ENCODE data around the gene CCL7. TPM values are rescaled to one million over a fixed set of nuclear protein-coding genes. Genes with fewer than 3 reads are reported as not detected.
A peak's percentile ranks its signal among the peaks of the same experiment; 100 is the strongest.

Gene CCL7
- total and polyA plus RNA-seq, 9 of the 15 experiments (the other 6 are each of a cell fraction or from before 2014, with no cell fraction given) = not detected

GRCh38 chr17:34252095-34252443, 18.0 kb upstream of the CCL7 start:
- no TSS peak for BruUV-seq (replicated peaks)
- no peaks in the 10 kb centered on the region for H3K9me3 ChIP-seq (replicated peaks; ENCODE audit: control insufficient read depth, insufficient read depth, low read depth, low read length)
- POLR2A ChIA-PET = interaction anchor here (1.0 to 1.2 kb wide), 2 partner anchors 39 to 50 kb away, joined by 3 to 4 read pairs; no protein-coding TSS in a partner anchor
- H3K36me3 ChIP-seq (ENCODE audit: control insufficient read depth, insufficient read depth, low read length) = no peaks in the 10 kb centered on the region
- peaks cover 2% of the 10 kb centered on the region; the same call in 1 of the 2 replicates for H4K20me1 ChIP-seq (replicated peaks; ENCODE audit: control insufficient read depth, insufficient read depth, low read length)
- peaks cover 7 to 16% of the 10 kb centered on the region in 2 experiments; a peak in 4 of 5 replicates for H3K4me1 ChIP-seq (replicated peaks in 1 of 2; ENCODE audit: control insufficient read depth in 2 of 2, insufficient read depth in 2 of 2, low read length in 2 of 2)
- peak in 2 of 4 experiments; percentile 30 to 46 for DNase-seq (ENCODE audit: extremely low read depth in 1 of 4, low spot score in 3 of 4)
- no peak overlapping the region for H3K4me2 ChIP-seq (ENCODE audit: insufficient read depth, low read length)
- no peak overlapping the region for H3K4me3 ChIP-seq
- intact Hi-C loops (cut with micrococcal nuclease) = no loop called here
- no peak overlapping the region for H3K27ac ChIP-seq (ENCODE audit: extremely low read depth, low read depth, low read length)
- H3K27me3 ChIP-seq (ENCODE audit: control insufficient read depth in 2 of 2, insufficient read depth in 2 of 2, low read length in 2 of 2) = peaks cover 0 to 3% of the 10 kb centered on the region in 2 experiments; a peak in 3 of 5 replicates
- no peaks in the 10 kb centered on the region for H3K9me1 ChIP-seq (ENCODE audit: control insufficient read depth, insufficient read depth, low read length)
- peak; percentile 62 for FAIRE-seq
- ATAC-seq = peak; percentile 77
- H3K79me2 ChIP-seq (ENCODE audit: control insufficient read depth, insufficient read depth, low read length) = no peaks in the 10 kb centered on the region
- CTCF ChIA-PET (ENCODE audit: low intra/inter-chr PET ratio) = no interaction called here
- in situ Hi-C loops (cut with MboI) = no loop called here
- no peak overlapping the region for H3K9ac ChIP-seq (ENCODE audit: insufficient read depth in 1 of 2, low read depth in 2 of 2, low read length in 2 of 2)
- no peak overlapping the region for H2AFZ ChIP-seq (ENCODE audit: low read depth, low read length)
- 2% methylated on average over 5 of the region's 5 CpGs for WGBS (ENCODE audit: insufficient coverage, low coverage, missing lambda C conversion rate)
- TF ChIP-seq PRPF4 (IDR thresholded peaks at IDR 0.05; ENCODE audit: insufficient read depth, low read depth, low read length, poor library complexity, severe bottlenecking) = no peak
- TF ChIP-seq, protein P1, sequence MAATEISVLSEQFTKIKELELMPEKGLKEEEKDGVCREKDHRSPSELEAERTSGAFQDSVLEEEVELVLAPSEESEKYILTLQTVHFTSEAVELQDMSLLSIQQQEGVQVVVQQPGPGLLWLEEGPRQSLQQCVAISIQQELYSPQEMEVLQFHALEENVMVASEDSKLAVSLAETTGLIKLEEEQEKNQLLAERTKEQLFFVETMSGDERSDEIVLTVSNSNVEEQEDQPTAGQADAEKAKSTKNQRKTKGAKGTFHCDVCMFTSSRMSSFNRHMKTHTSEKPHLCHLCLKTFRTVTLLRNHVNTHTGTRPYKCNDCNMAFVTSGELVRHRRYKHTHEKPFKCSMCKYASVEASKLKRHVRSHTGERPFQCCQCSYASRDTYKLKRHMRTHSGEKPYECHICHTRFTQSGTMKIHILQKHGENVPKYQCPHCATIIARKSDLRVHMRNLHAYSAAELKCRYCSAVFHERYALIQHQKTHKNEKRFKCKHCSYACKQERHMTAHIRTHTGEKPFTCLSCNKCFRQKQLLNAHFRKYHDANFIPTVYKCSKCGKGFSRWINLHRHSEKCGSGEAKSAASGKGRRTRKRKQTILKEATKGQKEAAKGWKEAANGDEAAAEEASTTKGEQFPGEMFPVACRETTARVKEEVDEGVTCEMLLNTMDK (IDR thresholded peaks at IDR 0.05; ENCODE audit: borderline replicate concordance, insufficient read depth, low read depth, low read length, poor library complexity, severe bottlenecking) = no peak
- TF ChIP-seq SMAD4 (CRISPR knock-in tag; conservative IDR thresholded peaks at IDR 0.05) = no peak
- TF ChIP-seq ZBTB17 (CRISPR knock-in tag; IDR thresholded peaks at IDR 0.05) = no peak
- no peak for TF ChIP-seq ZNF668 (CRISPR knock-in tag; IDR thresholded peaks at IDR 0.05)
- TF ChIP-seq ZNF76 (CRISPR knock-in tag; IDR thresholded peaks at IDR 0.05; ENCODE audit: borderline replicate concordance) = no peak
- TF ChIP-seq, protein P2, sequence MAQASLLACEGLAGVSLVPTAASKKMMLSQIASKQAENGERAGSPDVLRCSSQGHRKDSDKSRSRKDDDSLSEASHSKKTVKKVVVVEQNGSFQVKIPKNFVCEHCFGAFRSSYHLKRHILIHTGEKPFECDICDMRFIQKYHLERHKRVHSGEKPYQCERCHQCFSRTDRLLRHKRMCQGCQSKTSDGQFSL (CRISPR knock-in tag; IDR thresholded peaks at IDR 0.05) = no peak
- TF ChIP-seq, protein P2 (tag; IDR thresholded peaks at IDR 0.05) = no peak
- no peak for TF ChIP-seq NR2C2 (CRISPR knock-in tag; IDR thresholded peaks at IDR 0.05)
- peak; percentile 62; the same call in 1 of the 2 replicates for TF ChIP-seq NR2C2 (tag; IDR thresholded peaks at IDR 0.05)
- no peak; the same call in 1 of the 2 replicates for TF ChIP-seq RNF2 (IDR thresholded peaks at IDR 0.05)
- peak; percentile 58; the same call in 1 of the 2 replicates for TF ChIP-seq SMARCE1 (IDR thresholded peaks at IDR 0.05)
- no peak for TF ChIP-seq NCOR1 (IDR thresholded peaks at IDR 0.05)
- TF ChIP-seq ZFPM2 (CRISPR knock-in tag; IDR thresholded peaks at IDR 0.05) = no peak
- 0 out of 4 replicates have a peak, but pooled peaks of 1 of the 2 experiments have one; percentile 4 for TF ChIP-seq RAD21 (CRISPR knock-in tag; conservative IDR thresholded peaks at IDR 0.05 in 1 of 2, IDR thresholded peaks at IDR 0.05 in 1 of 2)
- no peak for TF ChIP-seq ZEB2 (IDR thresholded peaks at IDR 0.05)
- no peak for TF ChIP-seq ERF (CRISPR knock-in tag; IDR thresholded peaks at IDR 0.05)
- no peak for TF ChIP-seq ZNF431 (CRISPR knock-in tag; IDR thresholded peaks at IDR 0.05)
- no peak for TF ChIP-seq STAT5A (IDR thresholded peaks at IDR 0.05; ENCODE audit: borderline replicate concordance, low read length)
- peak; percentile 23; the same call in 1 of the 2 replicates for TF ChIP-seq SPI1 (IDR thresholded peaks at IDR 0.05; ENCODE audit: borderline replicate concordance, low read depth, low read length)
- TF ChIP-seq EGR1 (conservative IDR thresholded peaks at IDR 0.05) = no peak
- no peak for TF ChIP-seq RB1 (IDR thresholded peaks at IDR 0.05; ENCODE audit: low read depth)
- TF ChIP-seq RCOR1 (IDR thresholded peaks at IDR 0.05; ENCODE audit: borderline replicate concordance in 1 of 2, low read depth in 2 of 2, low read length in 2 of 2) = 0 out of 4 replicates have a peak, but pooled peaks of 1 of the 2 experiments have one; percentile 9
